HUDEP-2 (cell line): ENCODE data around the gene CNOT6L.

ENCODE experiments used
- DNase-seq, 76 experiments: peaks; one replicate each; lab custom pipeline; 2025; ENCODE audit not compliant: unreplicated experiment in 76 of 76; lab: John Stamatoyannopoulos, UW

CNOT6L gene

DNA sequence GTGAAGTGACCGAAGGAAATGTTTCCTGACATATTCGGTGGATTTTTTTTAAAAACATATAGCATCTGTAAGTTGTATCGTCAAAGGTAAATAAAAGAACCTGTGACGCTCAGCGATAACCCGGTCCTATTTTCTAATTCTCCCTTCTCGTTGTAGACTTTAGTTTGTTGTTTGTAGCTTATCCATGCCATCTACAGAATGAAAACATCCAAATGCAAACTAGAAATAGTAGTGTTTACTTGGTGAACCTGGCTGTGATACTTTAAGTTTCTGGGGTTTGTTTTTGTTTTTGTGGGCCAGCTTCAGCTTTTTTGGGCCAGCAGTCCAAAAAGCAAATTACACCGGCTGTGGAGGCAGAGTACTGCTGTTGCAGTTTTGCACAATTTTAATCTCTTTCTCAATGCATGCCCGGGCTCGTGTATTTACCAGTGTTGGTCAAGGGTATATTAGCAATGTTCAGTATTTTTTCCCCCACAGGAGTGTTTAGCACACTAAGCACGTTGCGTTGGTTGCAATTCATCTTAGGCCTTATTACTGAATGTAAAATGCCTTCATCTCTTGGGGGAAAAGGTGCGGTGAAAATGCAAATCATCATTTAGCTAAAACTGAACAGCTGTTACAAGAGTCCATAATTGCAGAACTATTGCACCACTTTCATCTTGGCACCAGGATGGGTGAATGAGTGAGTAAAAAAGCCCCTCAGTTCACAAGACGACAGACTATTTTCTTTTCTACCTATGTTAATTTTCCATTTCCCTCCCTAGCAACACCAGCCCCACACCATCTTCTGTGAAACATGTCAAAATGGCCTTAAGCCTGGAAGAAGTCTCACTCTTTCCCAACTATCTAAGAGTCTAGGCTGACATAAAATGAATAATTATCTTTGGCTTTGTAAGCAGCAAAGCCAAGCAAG, 1.7 kb upstream of the CNOT6L start:
- peak in 8 of 76 experiments; percentile 1 to 27 (median 14) for DNase-seq

DNA sequence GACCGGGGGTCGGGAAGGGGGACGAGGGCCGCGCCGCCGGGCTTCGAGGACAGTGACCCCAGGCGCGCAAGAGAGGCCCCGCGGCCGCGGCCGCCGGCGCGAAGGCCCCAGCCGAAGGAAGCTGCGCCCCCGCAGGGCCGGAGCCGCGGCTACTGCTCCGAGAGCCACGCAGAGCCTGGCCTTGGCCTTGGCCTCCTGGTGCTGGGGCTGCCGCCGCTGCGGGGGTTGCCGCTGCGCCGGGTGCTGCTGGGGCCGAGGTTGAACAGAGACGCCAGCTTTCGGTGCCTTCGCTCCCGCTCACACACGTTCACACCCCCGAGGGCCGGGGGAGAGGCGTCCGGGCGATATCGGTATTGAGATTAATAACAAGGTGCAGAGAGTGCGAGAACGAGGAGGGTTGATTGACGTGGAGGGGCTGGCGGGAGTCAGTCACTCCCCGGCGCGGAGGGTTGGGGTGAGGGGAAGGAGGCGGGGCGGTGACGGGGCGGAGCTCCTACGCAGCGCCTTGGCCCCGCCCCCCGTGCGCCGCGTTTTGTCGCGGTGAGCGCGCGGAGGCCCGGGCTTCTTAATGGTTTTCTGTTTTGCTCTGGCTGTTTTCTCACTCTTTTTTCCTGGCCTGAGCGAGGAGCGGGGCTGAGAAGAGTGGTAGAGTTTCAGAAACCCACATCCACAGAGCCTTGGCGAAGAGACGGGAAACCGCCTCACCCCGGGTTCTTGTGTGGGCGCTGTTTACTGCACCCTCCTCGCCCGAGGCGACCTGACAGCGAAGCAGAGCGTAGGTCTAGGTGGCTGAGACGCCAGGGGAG, 878 bp upstream of the CNOT6L start:
- DNase-seq: peak; percentile 4 to 97 (median 86)

DNA sequence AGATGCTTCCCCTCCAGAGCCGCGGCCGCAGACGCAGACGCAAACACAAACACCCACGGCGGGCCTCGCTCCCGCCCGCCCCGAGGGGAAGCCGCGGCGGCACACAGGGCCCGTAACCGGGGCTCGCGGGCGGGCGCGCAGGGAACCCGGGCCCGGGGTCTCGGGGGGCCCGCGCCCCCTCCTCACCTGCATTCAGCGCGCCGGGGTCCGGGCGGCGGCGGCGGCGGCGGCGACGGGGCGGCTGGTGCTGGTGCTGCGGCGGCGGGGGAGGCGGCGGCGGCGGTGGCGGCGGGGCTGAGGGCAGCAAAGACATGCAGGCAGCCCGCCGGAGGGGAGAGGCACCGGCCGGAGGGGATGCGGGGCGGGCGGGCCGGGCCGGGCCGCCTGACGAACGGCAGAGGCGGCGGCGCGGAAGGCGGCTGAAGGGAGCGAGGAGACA, 255 bp upstream of the CNOT6L start:
- peak in 19 of 76 experiments; percentile 2 to 58 (median 28) for DNase-seq

DNA sequence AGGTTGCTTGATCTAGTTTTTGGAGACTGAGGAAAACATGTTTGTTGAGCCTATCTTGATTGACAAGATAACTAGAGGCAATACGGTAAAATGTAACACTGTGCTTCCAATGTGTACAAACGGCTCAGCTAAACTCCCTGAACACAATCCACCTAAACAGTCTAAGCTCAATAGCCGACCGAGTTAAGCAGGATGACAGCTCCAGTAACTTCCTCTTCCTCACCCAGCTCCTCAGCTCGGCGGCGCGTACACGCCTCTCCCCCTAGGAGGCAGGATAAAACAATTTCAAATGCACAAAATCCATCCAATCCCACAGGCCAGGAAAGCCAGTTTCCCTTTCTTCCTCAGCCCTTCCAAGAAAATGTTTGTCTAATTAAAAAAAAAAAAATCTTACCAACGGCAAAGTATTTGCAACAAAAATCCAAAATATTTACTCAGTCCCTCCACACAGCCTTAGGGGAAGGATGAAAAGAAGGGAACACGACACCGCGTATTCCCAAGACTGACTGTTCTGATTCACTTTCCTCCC, 1.0 kb downstream of the CNOT6L start:
- DNase-seq: peak in 67 of 76 experiments; percentile 1 to 70 (median 38)

DNA sequence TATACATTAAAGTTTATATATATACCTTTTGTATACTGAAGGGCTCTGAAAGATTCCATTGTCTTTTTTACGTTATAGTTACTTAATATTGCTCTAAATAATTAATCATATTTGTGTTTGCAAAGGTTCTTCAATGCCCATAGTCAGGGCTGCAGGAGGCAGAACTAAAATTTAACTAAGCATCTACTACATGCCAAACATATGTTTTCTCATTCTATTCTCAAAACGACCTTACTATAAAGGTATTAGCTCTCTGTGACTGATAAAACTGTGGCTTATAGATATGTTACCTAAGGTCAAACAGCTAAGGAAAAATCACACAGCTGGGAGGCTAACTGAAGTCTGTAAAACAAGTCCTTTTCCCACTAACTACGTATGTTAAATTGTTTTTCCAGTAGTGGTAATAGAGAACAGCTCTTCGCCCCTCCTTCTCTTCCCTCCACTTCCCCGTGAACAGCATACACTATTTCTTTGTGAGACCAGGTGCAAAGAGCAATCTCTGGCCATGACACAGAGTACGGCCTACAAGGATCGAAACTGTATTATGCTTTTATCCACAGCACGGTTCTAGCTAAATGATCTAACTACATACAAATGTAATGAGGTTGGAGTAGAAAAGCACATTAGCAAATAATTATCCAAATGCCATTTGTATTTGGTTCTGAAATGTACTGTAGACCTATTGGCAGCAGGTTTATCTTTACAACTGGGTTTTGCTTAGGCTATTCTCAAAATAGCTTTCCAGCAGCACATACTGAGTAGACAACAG, 1.7 kb downstream of the CNOT6L start:
- DNase-seq: peak in 1 of 76 experiments; percentile 44

DNA sequence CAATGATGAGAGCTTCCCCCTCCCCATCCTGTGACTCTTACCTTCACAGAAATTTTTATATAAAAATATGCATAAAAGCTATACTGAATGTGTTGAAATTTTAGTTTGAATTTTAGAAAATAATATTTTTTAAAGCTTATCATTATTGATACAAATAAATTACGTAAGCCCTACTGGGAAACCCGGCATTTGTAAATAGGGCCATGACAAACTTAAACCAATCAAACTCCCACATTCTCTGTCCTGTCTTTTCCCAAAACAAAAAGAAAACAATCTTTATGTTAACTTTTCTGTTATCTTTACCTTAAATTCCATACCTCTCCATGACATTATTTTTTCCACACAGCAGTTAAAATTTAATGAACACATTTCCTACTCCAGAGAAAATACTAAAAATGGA, 2.6 kb downstream of the CNOT6L start:
- no peak for DNase-seq

DNA sequence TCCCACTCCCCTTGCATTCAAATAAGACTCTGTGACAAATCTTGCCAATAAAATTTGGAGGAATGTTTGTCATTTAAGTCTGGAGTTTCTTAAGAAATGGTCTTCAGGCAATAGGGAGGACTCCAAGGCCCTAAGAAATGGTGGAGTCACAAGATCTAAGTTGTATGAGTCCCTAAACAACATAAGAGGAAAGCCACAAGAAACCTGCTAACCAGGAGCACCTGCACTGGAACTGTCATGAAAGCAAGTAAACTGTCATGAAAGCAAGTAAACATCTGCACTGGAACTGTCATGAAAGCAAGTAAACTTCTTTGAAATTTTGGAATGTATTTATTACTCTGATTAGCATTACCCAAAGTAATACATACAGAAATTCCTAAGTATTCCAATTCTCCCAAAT, 3.5 kb downstream of the CNOT6L start:
- DNase-seq: no peak

DNA sequence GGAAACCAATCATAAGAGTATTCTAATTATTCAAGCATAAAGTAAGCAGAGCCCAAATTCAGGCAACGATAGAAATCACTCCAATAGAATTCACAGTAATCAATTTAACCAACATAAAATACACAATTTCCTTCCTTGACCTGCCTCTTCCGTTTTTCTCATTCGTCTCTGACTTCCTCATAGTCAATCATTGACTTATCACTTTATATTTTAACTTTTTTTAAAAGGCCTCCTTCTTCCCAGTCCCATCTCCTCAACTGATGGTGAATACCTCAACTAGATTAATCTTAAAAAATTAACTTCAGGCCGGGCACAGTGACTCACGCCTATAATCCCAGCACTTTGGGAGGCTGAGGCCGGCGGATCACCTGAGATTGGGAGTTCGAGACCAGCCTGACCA, 13.3 kb downstream of the CNOT6L start:
- no peak for DNase-seq

DNA sequence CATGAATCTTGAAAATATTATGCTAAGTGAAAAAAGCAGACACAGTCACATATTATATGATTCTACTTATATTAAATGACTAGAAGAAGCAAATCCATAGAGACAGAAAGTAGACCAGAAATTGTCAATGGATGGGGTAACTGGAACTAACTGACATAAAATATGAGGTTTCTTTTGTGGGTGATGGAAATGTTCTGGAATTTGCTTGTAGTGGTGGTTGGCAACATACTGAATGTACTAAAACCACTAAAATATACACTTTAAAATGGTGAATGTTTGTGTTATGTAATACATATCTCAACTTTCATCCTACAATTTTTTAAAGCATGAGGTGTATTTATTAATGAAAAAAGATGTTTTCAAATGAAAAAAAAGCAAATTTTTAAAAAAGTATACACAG, 14.7 kb downstream of the CNOT6L start:
- DNase-seq: no peak

DNA sequence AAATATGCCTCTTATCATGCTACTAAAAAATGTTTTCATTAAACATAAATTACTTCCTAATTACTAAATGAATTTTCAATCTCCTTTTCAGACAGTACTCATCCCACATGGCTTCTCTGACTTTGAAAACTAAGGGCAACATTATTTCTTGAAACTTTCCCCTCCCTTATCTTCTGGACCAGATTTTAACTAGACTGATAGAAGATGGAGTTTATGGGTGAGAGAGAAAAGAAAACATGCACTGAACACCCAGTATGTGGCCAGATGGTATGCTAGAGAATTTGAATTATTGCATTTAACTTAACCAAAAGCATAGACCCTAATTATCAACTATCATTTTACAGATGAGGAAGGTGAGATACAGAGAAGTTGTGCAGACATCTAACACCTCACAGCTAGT, 16.8 kb downstream of the CNOT6L start:
- DNase-seq: peak in 3 of 76 experiments; percentile 3 to 9 (median 8)

DNA sequence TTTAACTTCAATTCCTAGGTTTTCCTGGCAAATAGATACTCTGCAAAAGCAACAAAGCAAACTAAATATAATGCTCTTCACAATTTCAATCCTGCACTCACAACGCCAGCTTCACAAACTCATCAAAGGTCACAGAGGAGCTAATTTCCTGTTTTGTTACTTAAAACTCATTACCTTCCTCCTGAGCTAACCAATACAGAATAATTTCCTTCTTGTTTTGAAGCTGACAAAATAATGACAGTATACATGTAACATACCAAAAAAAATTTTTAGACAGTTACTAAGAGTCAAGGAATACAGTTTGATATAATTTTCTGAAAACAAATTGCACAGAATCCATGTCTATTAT, 17.9 kb downstream of the CNOT6L start:
- DNase-seq: no peak

DNA sequence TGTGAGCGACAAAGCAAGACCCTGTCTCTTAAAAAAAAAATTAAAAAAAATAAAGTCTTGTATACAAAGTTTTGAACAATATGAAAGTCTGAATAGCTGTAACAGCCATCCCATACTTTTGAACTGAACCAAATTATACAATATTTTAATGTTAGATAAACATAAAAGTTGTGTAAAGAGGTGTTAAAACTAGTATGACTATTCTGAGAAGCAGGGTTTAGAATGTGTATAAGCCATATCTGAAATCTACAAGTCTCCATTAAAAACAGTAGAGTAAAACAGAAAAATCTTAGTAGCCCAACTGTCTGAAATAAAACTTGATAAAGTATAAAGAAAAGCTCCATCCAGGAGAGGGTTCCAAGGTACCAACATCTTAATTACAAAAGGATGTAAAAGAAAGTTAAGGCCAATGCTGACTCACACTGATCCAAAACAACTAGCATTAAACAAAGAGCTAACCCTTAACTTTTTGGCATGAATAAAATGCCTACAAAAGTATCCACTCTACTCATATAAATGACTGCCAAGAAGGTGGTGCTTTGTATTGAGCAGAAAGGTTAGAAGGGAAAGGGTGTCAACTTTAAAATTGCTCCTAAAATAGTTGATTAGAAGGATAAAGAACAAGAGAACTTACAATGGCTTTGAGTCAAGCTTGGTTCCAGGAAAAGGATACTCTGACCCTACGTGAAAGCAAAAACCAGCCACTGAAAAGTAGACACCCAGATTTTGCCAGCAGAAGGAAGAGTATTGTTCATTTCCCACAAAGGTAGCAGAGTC, 18.5 kb downstream of the CNOT6L start:
- DNase-seq: no peak

DNA sequence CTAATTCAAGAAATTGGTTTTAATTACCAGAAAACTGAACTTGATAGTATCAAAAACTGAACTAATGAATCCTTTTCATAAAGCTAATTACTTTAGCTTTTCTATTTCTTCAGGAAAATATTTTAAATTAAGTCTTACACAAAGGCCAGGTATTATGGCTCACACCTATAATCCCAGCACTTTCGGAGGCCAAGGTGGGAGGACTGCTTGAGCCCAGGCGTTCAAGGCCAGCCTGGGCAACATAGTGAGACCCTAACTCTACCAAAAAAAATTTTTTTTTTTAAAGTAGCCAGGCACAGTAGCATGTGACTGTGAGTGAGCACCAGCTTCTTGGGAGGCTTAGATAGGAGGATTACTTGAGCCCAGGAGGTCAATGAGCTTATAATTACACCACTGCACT, 19.1 kb downstream of the CNOT6L start:
- no peak for DNase-seq

DNA sequence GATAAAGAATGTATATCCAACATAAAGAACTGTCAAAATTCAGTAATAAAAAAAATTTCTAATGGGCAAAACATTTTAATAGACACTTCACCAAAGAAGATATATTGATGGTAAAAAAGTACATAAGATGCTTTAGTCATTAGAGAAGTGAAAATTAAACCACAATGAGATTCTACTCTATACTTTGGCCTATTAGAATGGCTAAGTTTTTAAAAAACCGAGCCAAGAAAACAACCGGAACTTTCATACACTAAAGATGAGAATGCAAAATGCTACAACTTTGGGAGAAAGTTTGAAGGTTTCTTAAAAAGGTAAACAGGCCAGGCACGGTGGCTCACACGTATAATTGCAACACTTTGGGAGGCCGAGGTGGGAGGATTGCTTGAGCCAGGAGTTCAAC, 20.8 kb downstream of the CNOT6L start:
- DNase-seq: no peak

DNA sequence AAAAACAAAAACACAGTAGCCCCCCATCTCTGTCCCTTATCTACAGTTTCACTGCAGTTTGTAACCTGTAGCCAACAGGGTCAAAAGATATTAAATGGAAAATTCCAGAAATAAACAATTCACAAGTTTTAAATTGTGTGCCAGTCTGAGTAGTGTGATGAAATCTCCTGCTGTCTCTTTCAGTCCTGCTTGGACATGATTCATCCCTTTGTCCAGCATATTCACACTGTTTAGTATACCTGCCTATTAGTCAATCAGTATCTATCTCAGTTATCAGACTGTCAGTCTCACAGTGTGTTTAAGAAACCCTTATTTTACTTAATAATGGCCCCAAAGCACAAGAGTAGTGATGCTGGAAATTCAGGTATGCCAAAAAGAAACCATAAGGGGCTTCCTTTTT, 21.9 kb downstream of the CNOT6L start:
- DNase-seq: no peak

DNA sequence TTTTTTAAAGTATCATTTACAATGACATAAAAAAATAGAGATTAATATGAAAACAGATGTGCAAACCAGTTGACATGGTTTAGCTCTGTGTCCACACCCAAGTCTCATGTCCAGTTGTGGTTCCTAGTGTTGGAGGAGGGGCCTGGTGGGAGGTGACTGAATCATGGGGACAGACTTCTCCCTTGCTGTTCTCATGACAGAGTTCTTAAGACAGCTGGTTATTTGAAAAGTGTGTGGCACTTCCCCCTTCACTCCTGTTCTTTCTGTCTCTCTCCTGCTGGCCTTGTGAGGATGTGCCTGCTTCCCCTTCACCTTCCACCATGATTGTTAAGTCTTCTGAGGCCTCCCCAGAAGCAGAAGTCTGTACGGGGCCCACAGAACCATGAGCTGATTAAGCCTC, 23.8 kb downstream of the CNOT6L start:
- DNase-seq: no peak

DNA sequence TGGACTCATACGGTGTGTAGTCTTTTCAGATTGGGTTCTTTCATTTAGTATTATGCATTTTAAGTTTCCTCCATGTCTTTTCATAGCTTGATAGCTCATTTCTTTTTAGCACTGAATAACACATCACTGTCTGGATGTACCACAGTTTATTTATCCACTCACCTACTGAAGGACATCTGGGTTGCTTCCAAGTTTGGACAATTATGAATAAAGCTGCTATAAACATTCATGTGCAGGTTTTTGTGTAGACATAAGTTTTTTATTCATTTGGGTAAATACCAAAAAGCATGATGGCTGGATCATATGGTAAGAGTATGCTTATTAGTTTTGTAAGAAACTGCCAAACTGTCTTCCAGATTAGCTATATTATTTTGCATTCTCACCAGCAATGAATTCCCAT, 29.0 kb downstream of the CNOT6L start:
- DNase-seq: no peak

DNA sequence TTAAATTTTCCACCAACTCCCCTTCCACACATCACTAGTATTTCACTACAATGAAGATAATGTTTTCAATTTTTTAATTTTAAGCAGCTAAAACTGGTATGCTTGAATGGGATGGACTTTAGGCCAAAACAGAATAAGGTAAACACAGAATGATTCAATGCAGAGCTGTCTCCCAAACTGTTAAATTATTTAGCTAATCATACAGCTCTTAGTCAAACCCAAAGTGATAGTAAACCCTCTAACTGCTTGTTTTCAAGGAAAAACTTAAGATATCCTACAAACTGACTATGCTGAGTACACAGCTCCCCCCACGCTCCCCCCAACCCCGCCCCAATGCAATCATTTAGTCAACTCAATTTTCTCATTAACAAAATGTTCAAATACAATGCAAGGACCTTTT, 30.2 kb downstream of the CNOT6L start:
- no peak for DNase-seq

DNA sequence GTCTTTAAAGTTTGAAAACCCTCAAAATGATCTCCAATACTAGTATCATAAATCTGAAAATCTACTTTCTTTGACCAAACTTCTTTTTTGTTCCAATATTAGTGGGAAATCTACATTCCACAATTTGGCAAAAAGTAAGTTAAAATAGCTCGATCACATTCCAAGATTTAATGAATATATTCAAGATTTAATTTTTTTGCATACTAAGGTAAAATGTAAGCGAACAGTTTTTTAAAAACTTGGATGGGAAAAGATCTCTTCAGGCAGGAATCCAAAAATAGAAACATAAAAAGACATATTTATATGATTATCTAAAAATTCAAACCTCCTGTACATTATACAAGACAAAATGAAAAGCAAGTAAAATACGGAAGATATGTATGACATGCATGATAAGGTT, 31.2 kb downstream of the CNOT6L start:
- DNase-seq: no peak

DNA sequence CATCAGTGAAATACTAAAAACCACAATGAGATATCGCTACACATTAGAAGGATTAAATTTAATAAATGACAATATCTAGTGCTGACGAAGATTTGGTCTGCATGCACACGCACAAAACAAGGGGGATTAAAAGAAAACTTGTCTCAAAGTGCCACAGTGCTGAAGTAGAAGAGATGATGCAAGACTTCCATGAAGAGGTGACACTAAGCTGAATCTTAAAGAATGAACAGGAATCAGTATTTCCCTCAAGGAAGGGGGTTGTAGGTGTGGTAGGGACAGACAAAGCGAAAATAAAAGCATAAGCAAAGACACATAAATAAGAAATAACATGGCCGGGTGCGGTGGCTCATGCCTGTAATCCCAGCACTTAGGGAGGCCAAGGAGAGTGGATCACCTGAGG, 33.5 kb downstream of the CNOT6L start:
- DNase-seq: no peak
